HL-60 (cell line): Measurements from ENCODE around the gene PRELP.

Source experiments
- DNase-seq, 2 experiments: peaks; one replicate each; pipeline ENCODE4 v3.0.0-alpha.2; 2010 to 2020; ENCODE audit warnings: low read depth in 1 of 2, low spot score in 1 of 2
- H3K27ac ChIP-seq: fragments of 250-450 bp; sonication (Bioruptor Pico); replicated peaks from 2 replicates; pipeline ENCODE4 v1.5.1; 2020; ENCODE audit warnings: mild to moderate bottlenecking, moderate library complexity
- H3K27me3 ChIP-seq: fragments of 250-450 bp; sonication (Bioruptor Pico); 2 replicates; pipeline ENCODE4 v1.5.1; 2021; ENCODE audit warnings: mild to moderate bottlenecking, moderate library complexity; ENCODE audit not compliant: insufficient read depth, poor library complexity, severe bottlenecking
- H3K4me3 ChIP-seq: replicated peaks from 2 replicates; pipeline ENCODE4 v1.5.1; 2011; ENCODE audit warnings: mild to moderate bottlenecking, control low read depth, low read length; ENCODE audit not compliant: insufficient read depth
- CTCF ChIP-seq: IDR thresholded peaks from one replicate; pipeline ENCODE4 v1.5.1; 2011; ENCODE audit warnings: low read length, control low read depth, inconsistent platforms; ENCODE audit not compliant: insufficient read depth
- GABPA ChIP-seq: IDR thresholded peaks from 2 replicates; pipeline ENCODE4 v1.6.1; 2012; ENCODE audit warnings: low read depth
- POLR2AphosphoS5 ChIP-seq: IDR thresholded peaks from 2 replicates; pipeline ENCODE4 v1.6.1; 2012; ENCODE audit warnings: low read depth
- SPI1 ChIP-seq: IDR thresholded peaks from 2 replicates; pipeline ENCODE4 v1.6.1; 2012; ENCODE audit warnings: low read depth, mild to moderate bottlenecking, borderline replicate concordance
- TF ChIP-seq, protein P1 (sequence below): IDR thresholded peaks from 2 replicates; pipeline ENCODE4 v1.6.1; 2012; ENCODE audit warnings: low read depth; ENCODE audit not compliant: insufficient replicate concordance

The PRELP gene

DNA sequence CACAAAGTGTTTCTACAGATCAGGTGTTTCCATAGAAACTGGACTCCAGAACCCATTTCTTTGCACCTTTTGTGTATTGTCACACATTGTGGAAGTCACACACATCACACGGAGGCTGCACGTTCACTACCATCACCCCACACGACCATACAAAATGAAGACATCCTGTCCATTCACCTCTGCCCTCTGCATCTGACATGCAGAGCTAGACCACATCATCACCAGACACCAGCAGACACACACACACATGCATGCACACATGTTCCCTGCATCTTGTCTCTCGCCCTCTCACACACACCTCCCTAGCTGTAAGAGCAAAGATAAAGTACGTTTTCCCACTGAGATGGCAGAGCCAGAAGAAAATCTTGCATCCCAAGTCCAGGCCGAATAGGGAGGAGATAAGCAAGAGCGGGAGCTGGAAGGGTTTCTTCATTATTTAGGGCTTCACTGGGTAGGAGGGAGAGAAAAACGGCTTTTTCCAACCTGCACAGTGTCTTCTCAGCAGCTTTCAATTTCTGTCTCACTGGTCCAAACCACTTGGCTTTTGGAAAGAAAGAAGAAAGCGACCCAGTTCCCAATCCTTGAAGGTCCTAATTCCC is 709 bp downstream of the PRELP start:
- TF ChIP-seq POLR2AphosphoS5 (no peak), SPI1 (no peak), CTCF (no peak), GABPA (no peak)
- TF ChIP-seq, protein P1, sequence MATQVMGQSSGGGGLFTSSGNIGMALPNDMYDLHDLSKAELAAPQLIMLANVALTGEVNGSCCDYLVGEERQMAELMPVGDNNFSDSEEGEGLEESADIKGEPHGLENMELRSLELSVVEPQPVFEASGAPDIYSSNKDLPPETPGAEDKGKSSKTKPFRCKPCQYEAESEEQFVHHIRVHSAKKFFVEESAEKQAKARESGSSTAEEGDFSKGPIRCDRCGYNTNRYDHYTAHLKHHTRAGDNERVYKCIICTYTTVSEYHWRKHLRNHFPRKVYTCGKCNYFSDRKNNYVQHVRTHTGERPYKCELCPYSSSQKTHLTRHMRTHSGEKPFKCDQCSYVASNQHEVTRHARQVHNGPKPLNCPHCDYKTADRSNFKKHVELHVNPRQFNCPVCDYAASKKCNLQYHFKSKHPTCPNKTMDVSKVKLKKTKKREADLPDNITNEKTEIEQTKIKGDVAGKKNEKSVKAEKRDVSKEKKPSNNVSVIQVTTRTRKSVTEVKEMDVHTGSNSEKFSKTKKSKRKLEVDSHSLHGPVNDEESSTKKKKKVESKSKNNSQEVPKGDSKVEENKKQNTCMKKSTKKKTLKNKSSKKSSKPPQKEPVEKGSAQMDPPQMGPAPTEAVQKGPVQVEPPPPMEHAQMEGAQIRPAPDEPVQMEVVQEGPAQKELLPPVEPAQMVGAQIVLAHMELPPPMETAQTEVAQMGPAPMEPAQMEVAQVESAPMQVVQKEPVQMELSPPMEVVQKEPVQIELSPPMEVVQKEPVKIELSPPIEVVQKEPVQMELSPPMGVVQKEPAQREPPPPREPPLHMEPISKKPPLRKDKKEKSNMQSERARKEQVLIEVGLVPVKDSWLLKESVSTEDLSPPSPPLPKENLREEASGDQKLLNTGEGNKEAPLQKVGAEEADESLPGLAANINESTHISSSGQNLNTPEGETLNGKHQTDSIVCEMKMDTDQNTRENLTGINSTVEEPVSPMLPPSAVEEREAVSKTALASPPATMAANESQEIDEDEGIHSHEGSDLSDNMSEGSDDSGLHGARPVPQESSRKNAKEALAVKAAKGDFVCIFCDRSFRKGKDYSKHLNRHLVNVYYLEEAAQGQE: no peak
- DNase-seq: no peak

GRCh38 chr1:203477748-203478147 is 2.1 kb downstream of the PRELP start:
- no peak for TF ChIP-seq POLR2AphosphoS5
- TF ChIP-seq GABPA: no peak
- TF ChIP-seq SPI1: no peak
- TF ChIP-seq, protein P1: no peak
- TF ChIP-seq CTCF: no peak
- Histone ChIP-seq H3K4me3 (no peak overlapping the region), H3K27me3 (peaks cover 3% of the 10 kb centered on the region), H3K27ac (no peak overlapping the region)
- DNase-seq: no peak

More for the DNA sequence above, 709 bp downstream of the PRELP start:
- peaks cover 3% of the 10 kb centered on the region for H3K27me3 ChIP-seq
- H3K4me3 ChIP-seq: no peak overlapping the region
- H3K27ac ChIP-seq: no peak overlapping the region

- no peak overlapping the region for H3K27ac ChIP-seq
- TF ChIP-seq SPI1: no peak
- TF ChIP-seq CTCF: no peak
- TF ChIP-seq POLR2AphosphoS5: no peak
- TF ChIP-seq, protein P1: no peak
- TF ChIP-seq GABPA: no peak
- H3K4me3 ChIP-seq: no peak overlapping the region
- DNase-seq: no peak
- peaks cover 3% of the 10 kb centered on the region for H3K27me3 ChIP-seq
Observed at GRCh38 chr1:203478231-203478630, 2.6 kb downstream of the PRELP start.
